NCI-H128 (cell line): ENCODE results near the gene C1RL.
A peak's percentile ranks its signal among the peaks of the same experiment; 100 is the strongest.

ENCODE experiments used
- DNase-seq: peaks from one replicate; lab custom pipeline; 2025; ENCODE audit not compliant: unreplicated experiment; lab: John Stamatoyannopoulos, UW

Gene C1RL

GRCh38 chr12:7093486-7093885 lies 15.5 kb downstream of the C1RL start:
- DNase-seq = no peak

- DNase-seq = no peak
These were observed 16.0 kb downstream of the C1RL start for GRCh38 chr12:7092986-7093460.

- peak; percentile 29 for DNase-seq
These were observed 16.6 kb downstream of the C1RL start, which contains the start of gene C1R for GRCh38 chr12:7092229-7092985. TSS of gene C1R (minus strand) at chr12:7092445. CDS start at chr12:7092388, 57 bp downstream.

- DNase-seq = no peak
These were observed 17.3 kb downstream of the C1RL start for GRCh38 chr12:7091660-7092228.

- DNase-seq = no peak
These were observed 17.8 kb downstream of the C1RL start for GRCh38 chr12:7091171-7091570.

GRCh38 chr12:7090222-7090998 lies 18.6 kb downstream of the C1RL start:
- no peak for DNase-seq

GRCh38 chr12:7089196-7089871 lies 19.7 kb downstream of the C1RL start:
- no peak for DNase-seq

- no peak for DNase-seq
These were observed 25.9 kb downstream of the C1RL start for GRCh38 chr12:7083125-7083524.

GRCh38 chr12:7081037-7081436 lies 28.0 kb downstream of the C1RL start:
- DNase-seq = no peak

GRCh38 chr12:7079826-7080125 lies 29.2 kb downstream of the C1RL start:
- no peak for DNase-seq

GRCh38 chr12:7078163-7078562 lies 30.9 kb downstream of the C1RL start:
- no peak for DNase-seq

- no peak for DNase-seq
These were observed 32.5 kb downstream of the C1RL start for GRCh38 chr12:7076493-7076892.

- DNase-seq = no peak
These were observed 33.1 kb downstream of the C1RL start for GRCh38 chr12:7075939-7076338.

GRCh38 chr12:7075518-7075917 lies 33.5 kb downstream of the C1RL start:
- DNase-seq = no peak

- DNase-seq = no peak
These were observed 35.1 kb downstream of the C1RL start for GRCh38 chr12:7073946-7074345.

- no peak for DNase-seq
These were observed 36.5 kb downstream of the C1RL start for GRCh38 chr12:7072554-7072953.

GRCh38 chr12:7072035-7072434 lies 37.0 kb downstream of the C1RL start:
- no peak for DNase-seq

GRCh38 chr12:7069386-7069785 lies 39.6 kb downstream of the C1RL start:
- DNase-seq = no peak

- no peak for DNase-seq
These were observed 40.0 kb downstream of the C1RL start for GRCh38 chr12:7068994-7069346.

- no peak for DNase-seq
These were observed 40.6 kb downstream of the C1RL start for GRCh38 chr12:7068240-7068993.

- DNase-seq = no peak
These were observed 41.9 kb downstream of the C1RL start for GRCh38 chr12:7067096-7067495.
